K562 (cell line): ENCODE measurements around the gene MRPS35. TPM values are rescaled to one million over a fixed set of nuclear protein-coding genes. Genes with fewer than 3 reads are reported as not detected.

Source experiments
- ETS1 ChIP-seq: conservative IDR thresholded peaks from 2 replicates; pipeline ENCODE4 v1.6.1; 2011; ENCODE audit warnings: low read depth, mild to moderate bottlenecking, low read length; ENCODE audit not compliant: control insufficient read depth
- KDM4B ChIP-seq, 2 experiments: fragments of 450-650 bp in 1 of 2; sonication (generic) in 1 of 2; IDR thresholded peaks; 2 replicates each; pipeline ENCODE4 v1.6.1; 2016 to 2017; ENCODE audit warnings: borderline replicate concordance in 2 of 2, antibody characterized with exemption in 1 of 2, low read depth in 1 of 2, mild to moderate bottlenecking in 1 of 2
- KHSRP ChIP-seq: fragments of 450-650 bp; IDR thresholded peaks from 2 replicates; pipeline ENCODE4 v1.6.1; 2017
- MTA3 ChIP-seq: fragments of 450-650 bp; formaldehyde crosslinking; IDR thresholded peaks from 2 replicates; pipeline ENCODE4 v1.6.1; 2017; ENCODE audit warnings: mild to moderate bottlenecking, borderline replicate concordance
- NR3C1 ChIP-seq: sonication (generic); formaldehyde crosslinking; IDR thresholded peaks from 2 replicates; pipeline ENCODE4 v1.8.1; 2022; ENCODE audit warnings: missing genetic modification reagents
- RBFOX2 ChIP-seq: fragments of 200-400 bp; formaldehyde crosslinking; IDR thresholded peaks from 2 replicates; pipeline ENCODE4 v1.6.1; 2017; ENCODE audit warnings: low read depth, mild to moderate bottlenecking, low read length, moderate library complexity
- VEZF1 ChIP-seq: fragments of 200-800 bp; sonication (Bioruptor generic); IDR thresholded peaks from 2 replicates; pipeline ENCODE4 v1.6.1; 2017; ENCODE audit warnings: missing genetic modification characterization, missing compliant biosample characterization
- ZNF644 ChIP-seq: fragments of 200-800 bp; sonication (Bioruptor generic); IDR thresholded peaks from 2 replicates; pipeline ENCODE4 v1.6.1; 2016; ENCODE audit warnings: low read depth, missing genetic modification characterization, missing compliant biosample characterization
- polyA plus RNA-seq, 8 experiments: library from polyadenylated mRNA; depleted of rRNA in 4 of 8; stranded (reverse) in 5 of 8; unstranded in 3 of 8; fragments of >200 nt; fragmentation: Nextera tagmentation in 2 of 8; fragmentation: Illumina TruSeq in 1 of 8; extraction: Ambion mirVana in 2 of 8; extraction: Trizol in 1 of 8; gene quantifications; 2 replicates each; pipeline versions ENCODE4 v1.2.1 to v1.2.3, GENCODE V29; 2011 to 2014; ENCODE audit warnings: inconsistent platforms in 1 of 8, missing spikeins in 1 of 8
- total RNA-seq, 7 experiments: library from RNA; depleted of rRNA in 6 of 7; stranded (reverse); fragments of >200 nt in 6 of 7; fragmentation: Illumina TruSeq in 2 of 7; extraction: Trizol in 2 of 7; gene quantifications; 2 replicates each; pipeline versions ENCODE4 v1.2.1 to v1.2.3, GENCODE V29; 2011 to 2021; ENCODE audit warnings: low replicate concordance in 1 of 7

The MRPS35 gene
- total and polyA plus RNA-seq, 9 of the 15 experiments (the other 6 are each of a cell fraction or from before 2014, with no cell fraction given), result 79.0 to 183 (median 114) TPM

- TF ChIP-seq NR3C1, result no peak
- TF ChIP-seq ETS1, result no peak
- TF ChIP-seq ZNF644 (tag), result no peak
- no peak for TF ChIP-seq VEZF1 (CRISPR knock-in tag)
- TF ChIP-seq RBFOX2, result no peak
- TF ChIP-seq MTA3, result no peak
- TF ChIP-seq KHSRP, result no peak
- no peak for TF ChIP-seq KDM4B (IDR thresholded peaks at IDR 0.05; ENCODE audit: borderline replicate concordance in 2 of 2, low read depth in 1 of 2)
These were observed 58.6 kb downstream of the MRPS35 start (continued) for GRCh38 chr12:27769142-27769673.
